HG02970 (cell line): ENCODE data around the gene LRRC42.

ENCODE experiments used
- ATAC-seq: cut with Tn5 transposase; IDR thresholded peaks from one replicate; pipeline ENCODE4 v1.9.1; 2021; ENCODE audit warnings: mild to moderate bottlenecking, moderate library complexity, moderate number of reproducible peaks; ENCODE audit not compliant: unreplicated experiment, low FRiP score

LRRC42 gene

GRCh38 chr1:53938136-53938830, 7.9 kb upstream of the LRRC42 start:
- no peak for ATAC-seq

GRCh38 chr1:53942127-53942957, 3.8 kb upstream of the LRRC42 start:
- ATAC-seq, result no peak

GRCh38 chr1:53943090-53943489, 3.1 kb upstream of the LRRC42 start:
- ATAC-seq, result no peak

GRCh38 chr1:53943490-53944043, 2.6 kb upstream of the LRRC42 start:
- ATAC-seq, result no peak

GRCh38 chr1:53944469-53945182, 1.5 kb upstream of the LRRC42 start:
- no peak for ATAC-seq

- ATAC-seq, result no peak
Observed at GRCh38 chr1:53945183-53945432, 1.0 kb upstream of the LRRC42 start.

GRCh38 chr1:53945433-53946251, 508 bp upstream of the LRRC42 start, which contains the start of gene IFT25:
Gene IFT25, minus strand, starts transcription at chr1:53945699. Its CDS starts 5,617 bp downstream, at chr1:53940082.
- ATAC-seq, result peak; percentile 69

GRCh38 chr1:53947172-53947907, 1.2 kb downstream of the LRRC42 start:
- no peak for ATAC-seq

GRCh38 chr1:53948291-53948690, 2.1 kb downstream of the LRRC42 start:
- ATAC-seq, result no peak

GRCh38 chr1:53949023-53949990, 3.2 kb downstream of the LRRC42 start:
- no peak for ATAC-seq

GRCh38 chr1:53951697-53952096, 5.5 kb downstream of the LRRC42 start:
- ATAC-seq, result no peak

GRCh38 chr1:53954128-53954527, 8.0 kb downstream of the LRRC42 start:
- no peak for ATAC-seq

GRCh38 chr1:53956308-53957168, 10.4 kb downstream of the LRRC42 start:
- no peak for ATAC-seq

- no peak for ATAC-seq
Observed at GRCh38 chr1:53957194-53957818, 11.2 kb downstream of the LRRC42 start.

- ATAC-seq, result no peak
Observed at GRCh38 chr1:53959664-53960250, 13.6 kb downstream of the LRRC42 start.

- ATAC-seq, result no peak
Observed at GRCh38 chr1:53962395-53962794, 16.2 kb downstream of the LRRC42 start.

GRCh38 chr1:53963460-53963859, 17.3 kb downstream of the LRRC42 start:
- no peak for ATAC-seq
